ENCODE results near the gene RAD51AP2. TPM values are rescaled to one million over a fixed set of nuclear protein-coding genes. Genes with fewer than 3 reads are reported as not detected.
"Not testable (repeated sequence)": the region's sequence is repeated elsewhere in the genome, so short reads cannot be mapped to it uniquely, and the experiment has no call there.

Gene RAD51AP2
- total RNA-seq: under 0.01 and 0.17 TPM in 2 replicates
- polyA plus RNA-seq: 0.02 TPM in 1 of 2 replicates, not detected in the other
- polyA plus RNA-seq (2012): 0.03 TPM in 1 of 2 replicates, not detected in the other
- not detected in 2 replicates for polyA minus RNA-seq (ENCODE audit: low replicate concordance)

- Histone ChIP-seq H3K79me2 (ENCODE audit: control insufficient read depth, insufficient read depth, low read length) (no peaks in the 10 kb centered on the region), H3K4me3 (replicated peaks in 1 of 4; ENCODE audit: control extremely low read depth in 1 of 4, insufficient read depth in 1 of 4, low read depth in 3 of 4, low read length in 4 of 4) (peak within 1 kb of the TSS; percentile 55 to 80 (median 62)), H4K20me1 (ENCODE audit: control insufficient read depth, extremely low read depth, insufficient read depth, low read length) (no peaks in the 10 kb centered on the region), H3K27me3 (ENCODE audit: control insufficient read depth, insufficient read depth, low read length) (no peaks in the 10 kb centered on the region), H3K9me3 (ENCODE audit: control insufficient read depth, insufficient read depth, low read depth, low read length) (no peaks in the 10 kb centered on the region), H3K9ac (ENCODE audit: insufficient read depth, low read length) (peak within 1 kb of the TSS; percentile 58), H3K27ac (ENCODE audit: insufficient read depth, low read length) (peak within 1 kb of the TSS; percentile 69), H3K4me2 (ENCODE audit: extremely low read depth, insufficient read depth, low read length) (peak within 1 kb of the TSS; percentile 96), H3K36me3 (ENCODE audit: control insufficient read depth, insufficient read depth, low read length) (no peaks in the 10 kb centered on the region), H2AFZ (ENCODE audit: low read length) (peak within 1 kb of the TSS; percentile 89), H3K4me1 (ENCODE audit: control insufficient read depth, extremely low read depth, insufficient read depth, low read length) (peaks cover 6% of the 10 kb centered on the region)
- TF ChIP-seq CTCF (conservative IDR thresholded peaks at IDR 0.05 in 1 of 2, IDR thresholded peaks at IDR 0.05 in 1 of 2; ENCODE audit: low read depth in 1 of 2, low read length in 2 of 2) (no peak), EZH2 (IDR thresholded peaks at IDR 0.05; ENCODE audit: low read length, missing control alignments) (no peak)
- peak; percentile 83 to 95 for DNase-seq (ENCODE audit: low read depth in 2 of 2)
These were observed at the start of gene RAD51AP2 for GRCh38 chr2:17518212-17519154. Gene RAD51AP2 (minus strand): TSS chr2:17518440. CDS start chr2:17518415, 25 bp downstream.

DNA sequence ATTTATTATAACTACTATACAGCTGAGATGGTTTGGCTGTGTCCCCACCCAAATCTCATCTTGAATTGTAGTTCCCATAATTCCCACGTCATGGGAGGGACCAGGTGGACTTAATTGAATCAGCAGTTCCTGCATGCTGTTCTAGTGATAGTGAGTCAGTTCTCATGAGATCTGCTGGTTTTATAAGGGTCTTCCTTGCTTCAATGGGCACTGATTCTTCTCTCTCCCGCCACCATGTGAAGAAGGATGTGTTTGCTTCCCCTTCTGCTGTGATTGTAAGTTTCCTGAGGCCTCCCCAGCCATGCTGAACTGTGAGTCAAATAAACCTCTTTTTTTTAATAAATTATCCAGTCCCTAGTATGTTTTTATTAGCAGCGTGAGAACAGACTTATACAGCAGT is 47.5 kb upstream of the RAD51AP2 start:
- not testable (repeated sequence) for H4K20me1 ChIP-seq (ENCODE audit: control insufficient read depth, extremely low read depth, insufficient read depth, low read length); H3K79me2 ChIP-seq (ENCODE audit: control insufficient read depth, insufficient read depth, low read length); H3K4me3 ChIP-seq (replicated peaks in 1 of 4; ENCODE audit: control extremely low read depth in 1 of 4, insufficient read depth in 1 of 4, low read depth in 3 of 4, low read length in 4 of 4); H3K36me3 ChIP-seq (ENCODE audit: control insufficient read depth, insufficient read depth, low read length); H3K4me1 ChIP-seq (ENCODE audit: control insufficient read depth, extremely low read depth, insufficient read depth, low read length); H3K27ac ChIP-seq (ENCODE audit: insufficient read depth, low read length); H2AFZ ChIP-seq (ENCODE audit: low read length); DNase-seq (ENCODE audit: low read depth in 2 of 2); H3K4me2 ChIP-seq (ENCODE audit: extremely low read depth, insufficient read depth, low read length); H3K27me3 ChIP-seq (ENCODE audit: control insufficient read depth, insufficient read depth, low read length); H3K9ac ChIP-seq (ENCODE audit: insufficient read depth, low read length); H3K9me3 ChIP-seq (ENCODE audit: control insufficient read depth, insufficient read depth, low read depth, low read length)

GRCh38 chr2:17558878-17559277 is 40.6 kb upstream of the RAD51AP2 start:
- Histone ChIP-seq H3K4me2 (ENCODE audit: extremely low read depth, insufficient read depth, low read length) (no peak overlapping the region), H3K36me3 (ENCODE audit: control insufficient read depth, insufficient read depth, low read length) (no peaks in the 10 kb centered on the region), H3K9me3 (ENCODE audit: control insufficient read depth, insufficient read depth, low read depth, low read length) (no peaks in the 10 kb centered on the region), H2AFZ (ENCODE audit: low read length) (no peak overlapping the region), H3K4me3 (replicated peaks in 1 of 4; ENCODE audit: control extremely low read depth in 1 of 4, insufficient read depth in 1 of 4, low read depth in 3 of 4, low read length in 4 of 4) (no peak overlapping the region), H3K79me2 (ENCODE audit: control insufficient read depth, insufficient read depth, low read length) (no peaks in the 10 kb centered on the region), H3K4me1 (ENCODE audit: control insufficient read depth, extremely low read depth, insufficient read depth, low read length) (no peaks in the 10 kb centered on the region), H3K27ac (ENCODE audit: insufficient read depth, low read length) (no peak overlapping the region), H3K9ac (ENCODE audit: insufficient read depth, low read length) (no peak overlapping the region), H4K20me1 (ENCODE audit: control insufficient read depth, extremely low read depth, insufficient read depth, low read length) (no peaks in the 10 kb centered on the region), H3K27me3 (ENCODE audit: control insufficient read depth, insufficient read depth, low read length) (no peaks in the 10 kb centered on the region)
- DNase-seq (ENCODE audit: low read depth in 2 of 2): no peak
- no peak for TF ChIP-seq EZH2 (IDR thresholded peaks at IDR 0.05; ENCODE audit: low read length, missing control alignments)
- TF ChIP-seq CTCF (conservative IDR thresholded peaks at IDR 0.05 in 1 of 2, IDR thresholded peaks at IDR 0.05 in 1 of 2; ENCODE audit: low read depth in 1 of 2, low read length in 2 of 2): no peak
